ENCODE results near the gene STXBP1.

DNA sequence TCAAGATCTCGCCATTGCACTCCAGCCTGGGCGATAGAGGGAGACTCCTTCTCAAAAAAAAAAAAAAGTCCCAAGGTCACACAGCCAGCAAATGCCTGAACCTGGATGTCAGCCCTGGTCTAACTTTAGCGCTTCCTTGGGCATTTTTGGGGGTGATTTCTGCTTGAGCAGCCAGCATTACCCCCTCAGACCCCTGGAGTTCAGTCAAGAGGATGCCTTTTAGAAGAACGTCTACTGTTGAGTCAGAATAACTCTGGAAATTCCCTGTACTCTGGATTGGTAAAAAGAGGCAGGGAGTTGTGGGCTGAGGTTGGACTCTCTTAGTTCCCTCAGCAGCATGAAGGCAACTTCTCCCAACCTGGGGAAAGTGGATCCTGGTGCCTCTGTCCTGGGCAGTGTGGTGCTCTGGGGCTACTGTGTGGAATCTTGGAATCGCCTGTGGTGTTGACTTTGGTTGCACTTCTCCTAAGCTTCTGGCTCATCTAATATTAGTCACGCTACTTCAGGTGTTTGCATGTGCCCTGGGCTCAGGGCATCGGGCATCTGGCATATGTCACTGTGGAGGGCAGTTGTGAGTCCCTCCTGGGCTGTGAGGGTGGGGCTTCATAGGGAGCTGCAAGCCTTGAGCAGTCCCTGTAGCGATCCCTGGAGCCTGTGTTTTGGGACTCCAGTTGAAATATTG, 32.2 kb downstream of the STXBP1 start:
- TF ChIP-seq POLR2AphosphoS5 (IDR thresholded peaks at IDR 0.05; ENCODE audit: low read depth), result no peak
- TF ChIP-seq EZH2 (IDR thresholded peaks at IDR 0.05; ENCODE audit: low read depth, unreplicated experiment), result no peak

Data from GM23338 (cell line).